Heart left ventricle (tissue), 13 donors: ENCODE data around the gene CNOT9.
A peak's percentile ranks its signal among the peaks of the same experiment; 100 is the strongest.

Experiments
- POLR2A ChIP-seq, 2 donors: fragments of 450-650 bp; IDR thresholded peaks; one replicate each; pipeline ENCODE4 v1.6.1; 2017; ENCODE audit warnings: antibody characterized with exemption in 2 of 2, mild to moderate bottlenecking in 2 of 2, moderate library complexity in 2 of 2
- TF ChIP-seq, protein P1 (sequence below), 12 donors: fragments of 200-600 bp; sonication (generic) in 4 of 12; IDR thresholded peaks; one replicate each; pipeline versions ENCODE4 v1.5.0 to v1.8.0; 2018 to 2022; ENCODE audit warnings: antibody characterized with exemption in 12 of 12, mild to moderate bottlenecking in 5 of 12
- donor health status: ischemic (EF 13 %, LVEDD 7.1; RV severe dilation, severe dysfunction).
- donor health status: DM: no; HTN: yes; CAD: no.
- donor health status: DM: no; HTN: no; CAD: no.
- donor health status: ischemic (EF 25% LVEDD 6.9; RV normal size, moderate dysfunction).
- donor health status: ischemic (EF 25% LVEDD 5.7; RV mildly dilated, moderate dysfunction).
- donor health status: ischemic (EF 35%, LVEDD 5.7; RV mildly dilated, moderate dysfunction).
- donor health status: nonischemic (EF 11% LVEDD 7.7; RV severe dilation, severe dysfunction).
- donor health status: DM: yes; HTN: yes; CAD: no.
- donor health status: PGD.
- donor health status: ischemic (EF 29% LVEDD 5.4; RV normal size, mild dysfunction).
- donor health status: nonischemic (EF 23%, LVEDD 6.1; RV moderate dilation, normal function).

DNA sequence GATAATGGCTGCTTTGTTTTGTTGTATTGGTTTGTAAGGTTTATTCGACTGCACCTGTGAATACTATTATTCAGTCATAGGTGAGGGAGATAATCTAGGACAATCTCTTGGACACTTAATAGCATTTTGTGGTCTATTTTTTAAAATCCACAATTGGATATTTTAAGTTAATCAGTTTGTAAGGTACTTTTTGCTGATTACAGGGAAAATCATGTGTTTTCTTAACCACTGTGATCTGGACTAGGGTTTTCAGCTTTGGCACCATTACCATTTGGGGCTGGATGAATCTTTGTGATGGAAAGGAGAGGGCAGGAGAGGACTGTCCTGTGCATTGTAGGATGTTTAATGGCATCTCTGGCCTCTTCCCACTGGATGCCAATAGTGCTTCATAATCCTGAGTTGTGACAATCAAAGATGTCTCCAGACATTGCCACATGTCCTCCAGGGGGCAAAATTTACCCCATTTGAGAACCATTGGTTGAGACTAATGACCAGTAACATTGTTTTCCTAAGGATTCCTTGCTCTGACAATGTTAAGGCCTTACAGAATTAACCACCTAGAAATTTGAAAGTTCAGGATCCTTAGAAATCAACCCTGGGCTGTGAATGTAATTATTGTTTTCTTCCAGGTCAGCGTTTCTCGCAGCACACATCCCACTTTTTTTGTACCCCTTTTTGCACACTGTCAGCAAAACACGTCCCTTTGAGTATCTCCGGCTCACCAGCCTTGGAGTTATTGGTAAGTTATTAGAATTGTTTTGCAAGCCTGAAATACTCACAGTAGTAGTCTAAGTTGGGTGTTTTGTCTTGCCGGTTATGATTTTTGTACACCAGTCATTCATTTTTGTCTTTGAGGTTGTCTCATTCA lies 15.6 kb downstream of the CNOT9 start:
- TF ChIP-seq, protein P1, sequence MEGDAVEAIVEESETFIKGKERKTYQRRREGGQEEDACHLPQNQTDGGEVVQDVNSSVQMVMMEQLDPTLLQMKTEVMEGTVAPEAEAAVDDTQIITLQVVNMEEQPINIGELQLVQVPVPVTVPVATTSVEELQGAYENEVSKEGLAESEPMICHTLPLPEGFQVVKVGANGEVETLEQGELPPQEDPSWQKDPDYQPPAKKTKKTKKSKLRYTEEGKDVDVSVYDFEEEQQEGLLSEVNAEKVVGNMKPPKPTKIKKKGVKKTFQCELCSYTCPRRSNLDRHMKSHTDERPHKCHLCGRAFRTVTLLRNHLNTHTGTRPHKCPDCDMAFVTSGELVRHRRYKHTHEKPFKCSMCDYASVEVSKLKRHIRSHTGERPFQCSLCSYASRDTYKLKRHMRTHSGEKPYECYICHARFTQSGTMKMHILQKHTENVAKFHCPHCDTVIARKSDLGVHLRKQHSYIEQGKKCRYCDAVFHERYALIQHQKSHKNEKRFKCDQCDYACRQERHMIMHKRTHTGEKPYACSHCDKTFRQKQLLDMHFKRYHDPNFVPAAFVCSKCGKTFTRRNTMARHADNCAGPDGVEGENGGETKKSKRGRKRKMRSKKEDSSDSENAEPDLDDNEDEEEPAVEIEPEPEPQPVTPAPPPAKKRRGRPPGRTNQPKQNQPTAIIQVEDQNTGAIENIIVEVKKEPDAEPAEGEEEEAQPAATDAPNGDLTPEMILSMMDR (IDR thresholded peaks at IDR 0.05) = peak in 2 of 12 donors; percentile 6 to 8
- no peak for TF ChIP-seq POLR2A (IDR thresholded peaks at IDR 0.05)
